Astrocyte (in vitro differentiated cells and primary cell): ENCODE data around the gene GTF2F1.

ENCODE experiments used
- CTCF ChIP-seq: IDR thresholded peaks from 2 replicates; pipeline ENCODE4 v1.5.1; 2011; ENCODE audit warnings: low read depth, mild to moderate bottlenecking, inconsistent platforms, low read length, moderate library complexity; ENCODE audit not compliant: insufficient read depth
- EZH2 ChIP-seq: IDR thresholded peaks from 2 replicates; pipeline ENCODE4 v1.6.1; 2012; ENCODE audit warnings: mild to moderate bottlenecking, low read length, inconsistent platforms; ENCODE audit not compliant: insufficient read depth

GRCh38 chr19:6425732-6426620 lies 33.0 kb upstream of the GTF2F1 start:
- TF ChIP-seq CTCF (no peak), EZH2 (no peak)
